Panc1 (cell line): Measurements from ENCODE around the gene ZNF680. TPM values are rescaled to one million over a fixed set of nuclear protein-coding genes. Genes with fewer than 3 reads are reported as not detected.

Experiments used
- ATAC-seq: fragments of 200-7000 bp; cut with Tn5 transposase; 2 replicates; pipeline ENCODE4 v1.9.1; 2020; ENCODE audit warnings: mild to moderate bottlenecking, moderate library complexity
- BruUV-seq: library from RNA; stranded (reverse); fragments of 400-500 nt; replicated peaks from 2 replicates; lab custom pipeline; 2021; lab: Mats Ljungman, UMichigan
- CTCF ChIA-PET: fragments of 300-600 bp; sonication (Branson Sonifier 250); formaldehyde crosslinking; loops from one replicate; lab custom pipeline; 2022; ENCODE audit warnings: antibody characterized with exemption; lab: Charles Lee
- POLR2A ChIA-PET: fragments of 300-600 bp; sonication (Branson Sonifier 250); formaldehyde crosslinking; loops from one replicate; lab custom pipeline; 2022; ENCODE audit warnings: antibody characterized with exemption; lab: Charles Lee
- DNase-seq: peaks from one replicate; pipeline ENCODE4 v3.0.0-alpha.2; 2010; ENCODE audit warnings: low read depth, low spot score
- H3K27ac ChIP-seq: 2 replicates; pipeline ENCODE4 v1.5.1; 2011; ENCODE audit warnings: mild to moderate bottlenecking, low read length, inconsistent platforms
- H3K27me3 ChIP-seq: fragments of 200-500 bp; sonication (Bioruptor generic); 2 replicates; pipeline ENCODE4 v1.6.0; 2014; ENCODE audit warnings: low read length, inconsistent platforms; ENCODE audit not compliant: control insufficient read depth, insufficient read depth
- H3K36me3 ChIP-seq: fragments of 200-500 bp; sonication (Bioruptor generic); 2 replicates; pipeline ENCODE4 v1.5.1; 2014; ENCODE audit warnings: inconsistent platforms, mild to moderate bottlenecking, low read length, moderate library complexity; ENCODE audit not compliant: control insufficient read depth, insufficient read depth
- H3K4me1 ChIP-seq: 2 replicates; pipeline ENCODE4 v1.5.1; 2011; ENCODE audit warnings: inconsistent platforms, mild to moderate bottlenecking, low read length, moderate library complexity; ENCODE audit not compliant: control insufficient read depth, insufficient read depth
- H3K4me3 ChIP-seq, 2 experiments: 2 replicates each; pipeline ENCODE4 v1.5.1; 2011 to 2012; ENCODE audit warnings: low read depth in 2 of 2, low read length in 2 of 2, mild to moderate bottlenecking in 2 of 2, inconsistent platforms in 1 of 2, moderate library complexity in 1 of 2
- H3K9me3 ChIP-seq: fragments of 200-500 bp; sonication (Bioruptor generic); 2 replicates; pipeline ENCODE4 v1.5.1; 2014; ENCODE audit warnings: low read depth, mild to moderate bottlenecking, inconsistent platforms, low read length, moderate library complexity; ENCODE audit not compliant: control insufficient read depth, insufficient read depth
- CTCF ChIP-seq: fragments of 450-650 bp; IDR thresholded peaks from 2 replicates; pipeline ENCODE4 v1.5.1; 2017; ENCODE audit warnings: mild to moderate bottlenecking
- POLR2AphosphoS5 ChIP-seq: IDR thresholded peaks from 2 replicates; pipeline ENCODE4 v1.6.1; 2012; ENCODE audit warnings: mild to moderate bottlenecking, low read depth, low read length, moderate library complexity
- SIN3A ChIP-seq: IDR thresholded peaks from 2 replicates; pipeline ENCODE4 v1.6.1; 2012; ENCODE audit warnings: low read depth, mild to moderate bottlenecking, low read length, moderate library complexity, borderline replicate concordance; ENCODE audit not compliant: insufficient read depth
- TCF7L2 ChIP-seq: IDR thresholded peaks from 2 replicates; pipeline ENCODE4 v1.6.1; 2011; ENCODE audit warnings: mild to moderate bottlenecking, low read depth, low read length, inconsistent platforms
- in situ Hi-C: cut with HindIII; loops from 2 replicates; pipeline ENCODE4 v1.10.0; 2016; ENCODE audit warnings: low sequenced_read_pairs, low pct_unique_long_range_greater_than_20kb
- intact Hi-C: fragments of 100-400 bp; cut with micrococcal nuclease; formaldehyde crosslinking; loops from one replicate; pipeline ENCODE4 v1.10.0; 2022; ENCODE audit not compliant: unreplicated experiment
- total RNA-seq: library from RNA; stranded (reverse); gene quantifications from one replicate; pipeline ENCODE4 v1.2.1, GENCODE V29; 2021; ENCODE audit not compliant: unreplicated experiment
- TF ChIP-seq, protein P1 (sequence below), 2 experiments: IDR thresholded peaks; 2 replicates each; pipeline ENCODE4 v1.6.1; 2011 to 2012; ENCODE audit warnings: low read depth in 2 of 2, control low read depth in 1 of 2, low read length in 1 of 2, mild to moderate bottlenecking in 1 of 2, moderate library complexity in 1 of 2; ENCODE audit not compliant: insufficient read depth in 1 of 2

The ZNF680 gene
- total RNA-seq, 1 experiment from 2014 or later: 21.3 TPM

GRCh38 chr7:64541438-64542359, 21.2 kb downstream of the ZNF680 start:
- H3K36me3 ChIP-seq: peaks cover 14% of the 10 kb centered on the region; the same call in 1 of the 2 replicates
- POLR2A ChIA-PET: no interaction called here
- BruUV-seq: no TSS peak
- DNase-seq (no peak), ATAC-seq (peak; percentile 99)
- TF ChIP-seq TCF7L2 (no peak), CTCF (no peak), SIN3A (no peak), POLR2AphosphoS5 (no peak)
- TF ChIP-seq, protein P1, sequence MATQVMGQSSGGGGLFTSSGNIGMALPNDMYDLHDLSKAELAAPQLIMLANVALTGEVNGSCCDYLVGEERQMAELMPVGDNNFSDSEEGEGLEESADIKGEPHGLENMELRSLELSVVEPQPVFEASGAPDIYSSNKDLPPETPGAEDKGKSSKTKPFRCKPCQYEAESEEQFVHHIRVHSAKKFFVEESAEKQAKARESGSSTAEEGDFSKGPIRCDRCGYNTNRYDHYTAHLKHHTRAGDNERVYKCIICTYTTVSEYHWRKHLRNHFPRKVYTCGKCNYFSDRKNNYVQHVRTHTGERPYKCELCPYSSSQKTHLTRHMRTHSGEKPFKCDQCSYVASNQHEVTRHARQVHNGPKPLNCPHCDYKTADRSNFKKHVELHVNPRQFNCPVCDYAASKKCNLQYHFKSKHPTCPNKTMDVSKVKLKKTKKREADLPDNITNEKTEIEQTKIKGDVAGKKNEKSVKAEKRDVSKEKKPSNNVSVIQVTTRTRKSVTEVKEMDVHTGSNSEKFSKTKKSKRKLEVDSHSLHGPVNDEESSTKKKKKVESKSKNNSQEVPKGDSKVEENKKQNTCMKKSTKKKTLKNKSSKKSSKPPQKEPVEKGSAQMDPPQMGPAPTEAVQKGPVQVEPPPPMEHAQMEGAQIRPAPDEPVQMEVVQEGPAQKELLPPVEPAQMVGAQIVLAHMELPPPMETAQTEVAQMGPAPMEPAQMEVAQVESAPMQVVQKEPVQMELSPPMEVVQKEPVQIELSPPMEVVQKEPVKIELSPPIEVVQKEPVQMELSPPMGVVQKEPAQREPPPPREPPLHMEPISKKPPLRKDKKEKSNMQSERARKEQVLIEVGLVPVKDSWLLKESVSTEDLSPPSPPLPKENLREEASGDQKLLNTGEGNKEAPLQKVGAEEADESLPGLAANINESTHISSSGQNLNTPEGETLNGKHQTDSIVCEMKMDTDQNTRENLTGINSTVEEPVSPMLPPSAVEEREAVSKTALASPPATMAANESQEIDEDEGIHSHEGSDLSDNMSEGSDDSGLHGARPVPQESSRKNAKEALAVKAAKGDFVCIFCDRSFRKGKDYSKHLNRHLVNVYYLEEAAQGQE (IDR thresholded peaks at IDR 0.05; ENCODE audit: insufficient read depth in 1 of 2, low read depth in 2 of 2, low read length in 1 of 2): no peak
- H3K27ac ChIP-seq: peak overlapping the region; percentile 73
- peaks cover 12% of the 10 kb centered on the region; the same call in 1 of the 2 replicates for H3K9me3 ChIP-seq
- intact Hi-C loops (no loop called here), in situ Hi-C loops (no loop called here)
- H3K27me3 ChIP-seq: no peaks in the 10 kb centered on the region
- no peak overlapping the region for H3K4me3 ChIP-seq
- CTCF ChIA-PET: no interaction called here
- peaks cover 10% of the 10 kb centered on the region for H3K4me1 ChIP-seq

DNA sequence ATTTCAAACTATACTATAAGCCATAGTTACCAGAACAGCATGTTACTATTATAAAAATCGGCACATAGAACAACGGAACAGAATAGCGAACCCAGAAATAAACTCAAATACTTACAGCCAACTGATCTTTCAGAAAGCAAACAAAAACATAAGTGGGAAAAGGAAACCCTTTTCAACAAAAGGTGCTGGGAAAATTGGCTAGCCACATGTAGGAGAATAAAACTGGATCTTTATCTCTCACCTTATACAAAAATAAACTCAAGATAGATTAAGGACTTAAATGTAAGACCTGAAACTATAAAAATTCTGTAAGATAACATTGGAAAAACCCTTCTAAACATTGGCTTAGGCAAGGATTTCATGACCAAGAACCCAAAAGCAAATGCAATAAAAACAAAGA, 29.1 kb downstream of the ZNF680 start:
- DNase-seq (no peak), ATAC-seq (no peak)
- no peak overlapping the region for H3K4me3 ChIP-seq
- TF ChIP-seq TCF7L2: peak; percentile 38; the same call in 1 of the 2 replicates
- no peak for TF ChIP-seq SIN3A
- H3K9me3 ChIP-seq: peaks cover 54% of the 10 kb centered on the region; the same call in 1 of the 2 replicates
- H3K36me3 ChIP-seq: no peaks in the 10 kb centered on the region
- H3K27ac ChIP-seq: no peak overlapping the region
- H3K4me1 ChIP-seq: no peaks in the 10 kb centered on the region
- in situ Hi-C loops: no loop called here
- no peaks in the 10 kb centered on the region for H3K27me3 ChIP-seq
- intact Hi-C loops: no loop called here
- BruUV-seq: no TSS peak
- ChIA-PET POLR2A (no interaction called here), CTCF (no interaction called here)
